Measurements from ENCODE around the gene MASP1. TPM values are rescaled to one million over a fixed set of nuclear protein-coding genes. Genes with fewer than 3 reads are reported as not detected.

The MASP1 gene
- total RNA-seq, 1 experiment from 2014 or later: 1.0 TPM

GRCh38 chr3:187321766-187322165 is 30.2 kb upstream of the MASP1 start:
- Histone ChIP-seq H3K79me1 (ENCODE audit: insufficient read depth, low read depth, low read length, poor library complexity, severe bottlenecking) (no peaks in the 10 kb centered on the region), H2AFZ (ENCODE audit: low read length) (no peak overlapping the region), H3K4me2 (ENCODE audit: insufficient read depth, insufficient read length, low read length) (no peak overlapping the region), H3K23ac (ENCODE audit: insufficient read length, low read depth, low read length) (no peak overlapping the region), H3T11ph (ENCODE audit: low read length) (no peak overlapping the region), H3K9me3 (ENCODE audit: control insufficient read depth, low read depth, low read length) (no peaks in the 10 kb centered on the region), H2BK15ac (ENCODE audit: low read depth, low read length) (no peak overlapping the region), H2BK5ac (ENCODE audit: insufficient read length, low read length) (no peak overlapping the region), H3K79me2 (ENCODE audit: insufficient read depth, low read length) (no peaks in the 10 kb centered on the region), H2AK5ac (ENCODE audit: insufficient read length, low read length) (no peak overlapping the region), H3K27me3 (ENCODE audit: insufficient read depth, low read length) (no peaks in the 10 kb centered on the region), H3K4me1 (ENCODE audit: insufficient read depth, low read length) (peaks cover 4% of the 10 kb centered on the region; the same call in 1 of the 2 replicates), H3K56ac (ENCODE audit: insufficient read length, low read depth, low read length) (no peak overlapping the region), H3K14ac (ENCODE audit: insufficient read depth, low read length) (no peak overlapping the region), H2BK120ac (ENCODE audit: low read depth, low read length, poor library complexity, severe bottlenecking) (no peak overlapping the region), H2BK20ac (ENCODE audit: low read depth, low read length, poor library complexity, severe bottlenecking) (no peak overlapping the region), H2BK12ac (ENCODE audit: insufficient read length, low read depth, low read length) (no peak overlapping the region), H3K23me2 (ENCODE audit: insufficient read length, low read depth, low read length, poor library complexity, severe bottlenecking) (no peaks in the 10 kb centered on the region), H3K4ac (ENCODE audit: low read depth, low read length) (no peak overlapping the region), H4K8ac (replicated peaks; ENCODE audit: insufficient read length, low read depth, low read length) (no peak overlapping the region), H4K5ac (ENCODE audit: insufficient read length, low read depth, low read length) (no peak overlapping the region), H3K18ac (ENCODE audit: insufficient read length, low read depth, low read length) (no peak overlapping the region), H3K9ac (ENCODE audit: extremely low read depth, insufficient read length, low read length) (no peak overlapping the region), H3K27ac (ENCODE audit: insufficient read length, low read depth, low read length) (no peak overlapping the region), H4K91ac (ENCODE audit: insufficient read length, low read depth, low read length) (no peak overlapping the region), H4K20me1 (ENCODE audit: control insufficient read depth, insufficient read depth, insufficient read length) (no peaks in the 10 kb centered on the region)
- Mint-ChIP-seq H3K4me3 (no peak overlapping the region), H3K36me3 (ENCODE audit: insufficient read depth in 1 of 3, low read depth in 3 of 3) (no peaks in the 10 kb centered on the region; a peak in 1 of 7 replicates), H3K27me3 (ENCODE audit: low read depth) (no peaks in the 10 kb centered on the region; the same call in 1 of the 2 replicates), H3K27ac (no peak overlapping the region), H3K4me1 (peaks cover 17 to 28% of the 10 kb centered on the region in 2 experiments), H3K9me3 (no peaks in the 10 kb centered on the region)
- WGBS (ENCODE audit: extremely low coverage, insufficient read length, low lambda C conversion rate): no CpG with 5 or more reads among the region's 1 CpG
- no peak for DNase-seq
- no peak for TF ChIP-seq CTCF (conservative IDR thresholded peaks at IDR 0.05)

Measured in H9 (cell line).